AG04450 (cell line): Measurements from ENCODE around the gene ZNF764. TPM values are rescaled to one million over a fixed set of nuclear protein-coding genes. Genes with fewer than 3 reads are reported as not detected.

Source experiments
- CTCF ChIA-PET: fragments of 300-600, 350-600 bp; formaldehyde crosslinking; extraction: SDS; loops from one replicate; lab custom pipeline; 2022; ENCODE audit warnings: antibody characterized with exemption, inconsistent platforms; lab: Charles Lee
- POLR2A ChIA-PET: fragments of 350-600 bp; formaldehyde crosslinking; extraction: SDS; loops from one replicate; lab custom pipeline; 2021; ENCODE audit warnings: antibody characterized with exemption, inconsistent platforms; lab: Yijun Ruan, JAX
- DNase-seq: peaks from one replicate; pipeline ENCODE4 v3.0.0-alpha.2; 2011; ENCODE audit warnings: low read depth, low spot score
- H3K27ac ChIP-seq: one replicate; pipeline ENCODE4 v1.5.1; 2012; ENCODE audit warnings: low read depth, low read length, control low read depth
- H3K27me3 ChIP-seq: one replicate; pipeline ENCODE4 v1.6.0; 2012; ENCODE audit warnings: low read length; ENCODE audit not compliant: control insufficient read depth, insufficient read depth
- H3K4me3 ChIP-seq: 2 replicates; pipeline ENCODE4 v1.5.1; 2011; ENCODE audit warnings: mild to moderate bottlenecking, low read depth, low read length, control low read depth
- H3K9me3 ChIP-seq: 2 replicates; pipeline ENCODE4 v1.5.1; 2012; ENCODE audit warnings: low read length; ENCODE audit not compliant: control insufficient read depth, insufficient read depth
- polyA minus RNA-seq: library from RNA; depleted of rRNA, polyadenylated mRNA; stranded (reverse); fragments of >200 nt; gene quantifications from 2 replicates; pipeline ENCODE4 v1.2.3, GENCODE V29; 2011; rRNA and poly(A)+ RNA removed
- polyA plus RNA-seq: library from polyadenylated mRNA; depleted of rRNA; stranded (reverse); fragments of >200 nt; gene quantifications from 2 replicates; pipeline ENCODE4 v1.2.3, GENCODE V29; 2011; rRNA removed
- TF ChIP-seq, protein P1 (sequence below): IDR thresholded peaks from 2 replicates; pipeline ENCODE4 v1.5.1; 2011; ENCODE audit warnings: low read depth, low read length, control low read depth, inconsistent platforms

The ZNF764 gene
- polyA plus RNA-seq (2.5 and 3.2 TPM in 2 replicates), polyA minus RNA-seq (2.9 and 3.0 TPM in 2 replicates)

DNA sequence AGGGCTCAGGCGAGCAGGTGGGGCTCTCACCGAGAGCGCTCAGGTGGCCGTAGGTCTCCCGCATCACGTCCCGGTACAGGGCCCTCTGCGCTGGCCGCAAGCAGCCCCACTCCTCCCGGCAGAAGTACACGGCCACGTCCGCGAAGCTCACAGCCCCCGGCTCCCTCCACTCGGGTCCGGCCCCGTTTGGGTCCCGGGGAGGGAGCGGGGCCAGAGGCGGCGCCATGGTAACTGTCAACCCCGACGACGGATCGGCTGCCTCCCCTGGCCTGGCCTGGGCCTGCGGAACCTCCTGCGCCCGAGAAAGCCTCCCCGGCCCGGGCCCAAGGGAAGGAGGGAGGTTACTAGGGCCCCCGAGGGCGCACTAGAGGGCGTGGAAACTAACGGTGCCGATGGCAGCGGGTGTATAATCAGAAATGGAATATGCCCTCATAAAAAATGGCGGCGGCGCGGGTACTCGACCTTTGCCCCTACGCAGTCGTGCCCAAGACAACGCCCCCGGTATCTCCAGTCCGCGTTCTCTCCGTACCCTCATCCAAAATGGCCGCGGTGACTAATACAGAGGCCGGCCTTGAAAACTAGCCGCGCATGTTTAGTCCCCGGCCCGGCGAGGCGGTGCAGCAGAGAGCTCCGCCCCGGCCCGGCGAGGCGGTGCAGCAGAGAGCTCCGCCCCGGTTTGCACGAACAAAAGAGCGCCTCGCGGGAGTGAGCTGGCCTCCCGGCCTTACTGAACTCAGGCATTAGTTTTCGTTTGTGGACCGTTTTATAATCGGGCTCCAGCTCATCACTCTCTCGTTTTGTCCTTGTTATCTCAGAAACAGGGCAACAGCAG, at the start of gene ZNF764:
ZNF764 (minus strand) TSS at position 418 of the 832 bp plus-strand sequence; CDS start at position 226, 192 bp downstream.
- ChIA-PET POLR2A (interaction anchor here (0.6 to 1.6 kb wide), 11 partner anchors 9 to 478 kb away, joined by 4 to 12 read pairs (median 4); partner anchors contain the start of genes PRR14, ZNF688 and ZNF689), CTCF (interaction anchor here (0.6 to 2.3 kb wide), 5 partner anchors 22 to 468 kb away, joined by 3 to 9 read pairs (median 6); partner anchors contain the start of gene DCTPP1)
- Histone ChIP-seq H3K27ac (peak within 1 kb of the TSS; percentile 84), H3K27me3 (no peaks in the 10 kb centered on the region), H3K9me3 (peaks cover 10% of the 10 kb centered on the region; the same call in 1 of the 2 replicates), H3K4me3 (peak within 1 kb of the TSS; percentile 77)
- TF ChIP-seq, protein P1, sequence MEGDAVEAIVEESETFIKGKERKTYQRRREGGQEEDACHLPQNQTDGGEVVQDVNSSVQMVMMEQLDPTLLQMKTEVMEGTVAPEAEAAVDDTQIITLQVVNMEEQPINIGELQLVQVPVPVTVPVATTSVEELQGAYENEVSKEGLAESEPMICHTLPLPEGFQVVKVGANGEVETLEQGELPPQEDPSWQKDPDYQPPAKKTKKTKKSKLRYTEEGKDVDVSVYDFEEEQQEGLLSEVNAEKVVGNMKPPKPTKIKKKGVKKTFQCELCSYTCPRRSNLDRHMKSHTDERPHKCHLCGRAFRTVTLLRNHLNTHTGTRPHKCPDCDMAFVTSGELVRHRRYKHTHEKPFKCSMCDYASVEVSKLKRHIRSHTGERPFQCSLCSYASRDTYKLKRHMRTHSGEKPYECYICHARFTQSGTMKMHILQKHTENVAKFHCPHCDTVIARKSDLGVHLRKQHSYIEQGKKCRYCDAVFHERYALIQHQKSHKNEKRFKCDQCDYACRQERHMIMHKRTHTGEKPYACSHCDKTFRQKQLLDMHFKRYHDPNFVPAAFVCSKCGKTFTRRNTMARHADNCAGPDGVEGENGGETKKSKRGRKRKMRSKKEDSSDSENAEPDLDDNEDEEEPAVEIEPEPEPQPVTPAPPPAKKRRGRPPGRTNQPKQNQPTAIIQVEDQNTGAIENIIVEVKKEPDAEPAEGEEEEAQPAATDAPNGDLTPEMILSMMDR, result no peak
- peak; percentile 90 for DNase-seq

DNA sequence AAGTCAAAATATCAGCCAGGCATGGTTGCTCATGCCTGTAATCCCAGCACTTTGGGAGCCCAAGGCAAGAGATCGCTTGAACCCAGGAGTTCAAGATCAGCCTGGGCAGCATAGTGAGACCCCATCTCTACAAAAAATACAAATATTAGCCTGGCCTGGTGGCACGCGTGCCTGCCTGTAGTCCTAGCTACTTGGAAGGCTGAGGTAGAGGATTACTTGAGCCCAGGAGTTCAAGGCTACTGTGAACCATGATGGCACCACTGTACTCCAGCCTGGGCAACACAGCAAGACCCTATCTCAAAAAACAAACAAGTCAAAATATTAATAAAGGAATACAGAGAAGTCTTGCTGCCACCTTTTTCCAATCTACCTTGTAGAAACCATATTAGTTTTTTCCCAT, 47.8 kb upstream of the ZNF764 start:
- CTCF ChIA-PET, result interaction anchor here (1.8 kb wide), 1 partner anchor 8 kb away, joined by 7 read pairs; no protein-coding TSS in a partner anchor
- no peak for DNase-seq
- POLR2A ChIA-PET, result no interaction called here
- Histone ChIP-seq H3K4me3 (no peak overlapping the region), H3K27me3 (no peaks in the 10 kb centered on the region), H3K27ac (no peak overlapping the region), H3K9me3 (no peaks in the 10 kb centered on the region; the same call in 1 of the 2 replicates)
- TF ChIP-seq, protein P1, result no peak

DNA sequence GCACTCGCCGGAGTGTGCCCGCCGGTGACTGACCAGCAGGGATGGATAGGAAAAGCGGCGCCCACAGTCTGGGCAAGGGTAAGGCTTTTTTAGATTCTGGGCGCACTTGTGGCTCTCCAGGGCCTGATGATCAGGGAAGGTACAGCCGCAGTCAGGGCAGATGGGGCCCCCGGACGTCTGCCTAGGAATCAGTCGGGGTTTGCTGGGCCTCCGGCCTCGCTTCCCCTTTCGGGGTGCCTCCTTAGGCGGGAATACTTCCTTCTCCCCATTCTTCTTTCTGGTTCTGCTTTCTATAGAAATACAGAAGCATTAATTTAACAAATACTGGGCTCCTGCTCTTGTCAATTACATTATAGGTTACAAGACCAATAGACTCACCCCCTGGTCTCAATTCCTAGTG, 47.0 kb upstream of the ZNF764 start:
- Histone ChIP-seq H3K27me3 (no peaks in the 10 kb centered on the region), H3K4me3 (no peak overlapping the region), H3K9me3 (no peaks in the 10 kb centered on the region; the same call in 1 of the 2 replicates), H3K27ac (no peak overlapping the region)
- TF ChIP-seq, protein P1, result no peak
- ChIA-PET POLR2A (interaction anchor here (0.7 kb wide), 1 partner anchor 27 kb away, joined by 4 read pairs; no protein-coding TSS in a partner anchor), CTCF (no interaction called here)
- no peak for DNase-seq

DNA sequence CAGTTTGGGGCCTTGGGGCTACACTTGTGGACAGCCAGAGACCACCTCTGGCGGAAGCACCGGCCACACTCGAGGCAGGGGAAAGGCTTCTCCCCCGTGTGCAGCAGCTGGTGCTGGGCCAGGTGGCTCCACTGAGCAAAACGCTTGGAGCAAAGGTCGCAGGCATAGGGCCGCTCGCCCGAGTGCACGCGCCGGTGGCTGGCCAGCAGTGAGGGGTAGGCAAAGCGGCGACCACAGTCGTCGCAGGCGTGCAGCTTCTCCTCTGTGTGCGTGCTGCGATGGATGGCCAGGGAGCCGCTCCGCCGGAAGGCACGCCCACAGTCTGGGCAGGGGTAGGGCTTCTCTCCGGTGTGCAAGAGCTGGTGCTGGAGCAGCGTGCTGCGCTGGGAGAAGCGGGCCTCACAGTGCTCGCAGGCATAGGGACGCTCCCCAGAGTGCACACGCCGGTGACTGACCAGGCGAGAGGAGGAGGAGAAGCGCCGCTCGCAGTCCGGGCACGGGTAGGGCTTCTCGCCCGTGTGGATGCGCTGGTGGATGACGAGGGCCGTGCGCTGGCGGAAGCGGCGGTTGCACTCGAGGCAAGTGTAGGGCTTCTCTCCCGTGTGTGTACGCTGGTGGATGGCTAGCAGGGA, 46.3 kb upstream of the ZNF764 start:
- no peak for DNase-seq
- H3K4me3 ChIP-seq, result no peak overlapping the region
- H3K27me3 ChIP-seq, result no peaks in the 10 kb centered on the region
- H3K27ac ChIP-seq, result no peak overlapping the region
- TF ChIP-seq, protein P1, result no peak
- ChIA-PET POLR2A (no interaction called here), CTCF (no interaction called here)
- H3K9me3 ChIP-seq, result no peaks in the 10 kb centered on the region
